ENCODE data around the gene BCORL1. TPM values are rescaled to one million over a fixed set of nuclear protein-coding genes. Genes with fewer than 3 reads are reported as not detected.

The BCORL1 gene
- polyA plus RNA-seq, 1 of the 3 experiments (the other 2 are of a cell fraction) = 4.2 TPM

DNA sequence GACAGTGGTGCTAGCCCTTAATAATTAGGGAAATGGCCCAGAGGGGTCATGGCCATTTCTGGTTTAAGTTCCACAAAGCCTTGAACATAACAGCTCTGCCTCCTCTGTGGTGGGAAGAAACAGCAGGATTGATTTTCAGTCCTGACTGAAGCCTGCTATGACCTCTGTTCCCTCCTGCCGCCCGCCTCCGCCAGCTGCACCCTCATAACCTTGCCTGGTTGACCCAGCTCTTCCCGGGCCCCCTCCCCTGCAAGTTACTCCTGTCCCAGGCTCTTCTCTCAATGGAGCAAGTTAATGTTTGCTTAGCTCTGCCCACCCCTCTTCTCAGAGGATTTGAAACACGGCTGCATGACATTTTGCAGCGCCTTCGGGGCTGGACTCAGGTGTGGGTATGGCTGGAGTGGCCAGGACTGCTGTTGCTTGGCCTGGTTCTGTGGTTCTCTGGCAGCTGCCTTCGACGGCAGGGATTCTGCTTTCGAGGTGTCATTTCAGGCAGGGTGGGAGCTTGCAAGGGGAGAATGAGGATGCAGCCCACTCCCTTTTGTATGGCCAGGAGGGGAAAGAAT is 27.3 kb downstream of the BCORL1 start:
- Histone ChIP-seq H4K20me1 (ENCODE audit: insufficient read depth) (no peaks in the 10 kb centered on the region), H3K9me2 (no peaks in the 10 kb centered on the region), H3K9me3 (no peaks in the 10 kb centered on the region), H3K79me2 (ENCODE audit: insufficient read depth) (no peaks in the 10 kb centered on the region), H3K4me3 (ENCODE audit: low read depth in 2 of 2, low read length in 1 of 2) (no peak overlapping the region), H3K4me1 (ENCODE audit: control insufficient read depth in 1 of 2, insufficient read depth in 2 of 2, low read depth in 1 of 2, low read length in 1 of 2) (no peaks in the 10 kb centered on the region), H3K9ac (no peak overlapping the region), H3K36me3 (replicated peaks in 1 of 2; ENCODE audit: control insufficient read depth in 1 of 2, insufficient read depth in 2 of 2, low read length in 1 of 2) (peaks cover 0 to 5% of the 10 kb centered on the region in 2 experiments), H3K4me2 (no peak overlapping the region), H3F3A (replicated peaks; ENCODE audit: insufficient read depth) (no peaks in the 10 kb centered on the region), H3K27ac (ENCODE audit: low read depth in 2 of 2, low read length in 1 of 2) (no peak overlapping the region), H2AFZ (ENCODE audit: low read depth) (no peak overlapping the region), H3K27me3 (ENCODE audit: insufficient read depth) (peaks cover 20% of the 10 kb centered on the region; the same call in 1 of the 2 replicates)
- ChIA-PET CTCF (no interaction called here), POLR2A (no interaction called here)
- 57% methylated on average over 10 of the region's 10 CpGs for WGBS (ENCODE audit: low lambda C conversion rate)
- TF ChIP-seq NFIC (IDR thresholded peaks at IDR 0.05; ENCODE audit: borderline replicate concordance) (no peak), NRF1 (IDR thresholded peaks at IDR 0.05; ENCODE audit: low read depth, low read length) (no peak), CHD2 (IDR thresholded peaks at IDR 0.05; ENCODE audit: low read length, partially characterized antibody) (no peak), EP300 (IDR thresholded peaks at IDR 0.05; ENCODE audit: borderline replicate concordance in 1 of 2, low read depth in 1 of 2, low read length in 1 of 2) (no peak), SMC3 (IDR thresholded peaks at IDR 0.05; ENCODE audit: low read depth, low read length) (no peak), EZH2phosphoT487 (IDR thresholded peaks at IDR 0.05; ENCODE audit: borderline replicate concordance, low read depth) (no peak), TEAD4 (IDR thresholded peaks at IDR 0.05; ENCODE audit: borderline replicate concordance, insufficient read depth) (no peak)
- TF ChIP-seq, protein P1, sequence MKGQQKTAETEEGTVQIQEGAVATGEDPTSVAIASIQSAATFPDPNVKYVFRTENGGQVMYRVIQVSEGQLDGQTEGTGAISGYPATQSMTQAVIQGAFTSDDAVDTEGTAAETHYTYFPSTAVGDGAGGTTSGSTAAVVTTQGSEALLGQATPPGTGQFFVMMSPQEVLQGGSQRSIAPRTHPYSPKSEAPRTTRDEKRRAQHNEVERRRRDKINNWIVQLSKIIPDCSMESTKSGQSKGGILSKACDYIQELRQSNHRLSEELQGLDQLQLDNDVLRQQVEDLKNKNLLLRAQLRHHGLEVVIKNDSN (IDR thresholded peaks at IDR 0.05; ENCODE audit: borderline replicate concordance, low read depth) = no peak
- TF ChIP-seq, protein P2, sequence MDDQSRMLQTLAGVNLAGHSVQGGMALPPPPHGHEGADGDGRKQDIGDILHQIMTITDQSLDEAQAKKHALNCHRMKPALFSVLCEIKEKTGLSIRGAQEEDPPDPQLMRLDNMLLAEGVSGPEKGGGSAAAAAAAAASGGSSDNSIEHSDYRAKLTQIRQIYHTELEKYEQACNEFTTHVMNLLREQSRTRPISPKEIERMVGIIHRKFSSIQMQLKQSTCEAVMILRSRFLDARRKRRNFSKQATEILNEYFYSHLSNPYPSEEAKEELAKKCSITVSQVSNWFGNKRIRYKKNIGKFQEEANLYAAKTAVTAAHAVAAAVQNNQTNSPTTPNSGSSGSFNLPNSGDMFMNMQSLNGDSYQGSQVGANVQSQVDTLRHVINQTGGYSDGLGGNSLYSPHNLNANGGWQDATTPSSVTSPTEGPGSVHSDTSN (IDR thresholded peaks at IDR 0.05) = no peak
- TF ChIP-seq, protein P3, sequence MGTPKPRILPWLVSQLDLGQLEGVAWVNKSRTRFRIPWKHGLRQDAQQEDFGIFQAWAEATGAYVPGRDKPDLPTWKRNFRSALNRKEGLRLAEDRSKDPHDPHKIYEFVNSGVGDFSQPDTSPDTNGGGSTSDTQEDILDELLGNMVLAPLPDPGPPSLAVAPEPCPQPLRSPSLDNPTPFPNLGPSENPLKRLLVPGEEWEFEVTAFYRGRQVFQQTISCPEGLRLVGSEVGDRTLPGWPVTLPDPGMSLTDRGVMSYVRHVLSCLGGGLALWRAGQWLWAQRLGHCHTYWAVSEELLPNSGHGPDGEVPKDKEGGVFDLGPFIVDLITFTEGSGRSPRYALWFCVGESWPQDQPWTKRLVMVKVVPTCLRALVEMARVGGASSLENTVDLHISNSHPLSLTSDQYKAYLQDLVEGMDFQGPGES (IDR thresholded peaks at IDR 0.05; ENCODE audit: low read depth, low read length) = no peak
- TF ChIP-seq, protein P4, sequence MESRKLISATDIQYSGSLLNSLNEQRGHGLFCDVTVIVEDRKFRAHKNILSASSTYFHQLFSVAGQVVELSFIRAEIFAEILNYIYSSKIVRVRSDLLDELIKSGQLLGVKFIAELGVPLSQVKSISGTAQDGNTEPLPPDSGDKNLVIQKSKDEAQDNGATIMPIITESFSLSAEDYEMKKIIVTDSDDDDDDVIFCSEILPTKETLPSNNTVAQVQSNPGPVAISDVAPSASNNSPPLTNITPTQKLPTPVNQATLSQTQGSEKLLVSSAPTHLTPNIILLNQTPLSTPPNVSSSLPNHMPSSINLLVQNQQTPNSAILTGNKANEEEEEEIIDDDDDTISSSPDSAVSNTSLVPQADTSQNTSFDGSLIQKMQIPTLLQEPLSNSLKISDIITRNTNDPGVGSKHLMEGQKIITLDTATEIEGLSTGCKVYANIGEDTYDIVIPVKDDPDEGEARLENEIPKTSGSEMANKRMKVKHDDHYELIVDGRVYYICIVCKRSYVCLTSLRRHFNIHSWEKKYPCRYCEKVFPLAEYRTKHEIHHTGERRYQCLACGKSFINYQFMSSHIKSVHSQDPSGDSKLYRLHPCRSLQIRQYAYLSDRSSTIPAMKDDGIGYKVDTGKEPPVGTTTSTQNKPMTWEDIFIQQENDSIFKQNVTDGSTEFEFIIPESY (IDR thresholded peaks at IDR 0.05; ENCODE audit: borderline replicate concordance, low read depth) = no peak
- no peak for DNase-seq

Measured in SK-N-SH (cell line).